Esophagus muscularis mucosa (tissue), 4 donors: Measurements from ENCODE around the gene LAGE3. TPM values are rescaled to one million over a fixed set of nuclear protein-coding genes. Genes with fewer than 3 reads are reported as not detected.

Experiments
- DNase-seq: peaks from one replicate; pipeline ENCODE4 v3.0.0-alpha.2; 2017; ENCODE audit errors: extremely low spot score
- H3K27ac ChIP-seq, 4 donors: fragments of 200-600 bp; sonication (generic); replicated peaks in 1 of 4; 1 replicate in 3 of 4; 2 replicates in 1 of 4; pipeline ENCODE4 v1.5.1; 2016 to 2019; ENCODE audit warnings: mild to moderate bottlenecking in 1 of 4
- H3K27me3 ChIP-seq, 4 donors: fragments of 200-600 bp; sonication (generic); one replicate each; pipeline versions ENCODE4 v1.5.1 to v1.6.0; 2016 to 2019
- H3K36me3 ChIP-seq, 4 donors: fragments of 200-600 bp; sonication (generic); one replicate each; pipeline ENCODE4 v1.5.1; 2016 to 2019
- H3K4me1 ChIP-seq, 4 donors: fragments of 200-600 bp; sonication (generic); one replicate each; pipeline ENCODE4 v1.5.1; 2016 to 2019
- H3K4me3 ChIP-seq, 4 donors: fragments of 200-600 bp; sonication (generic); 1 replicate in 2 of 4; 2 replicates in 2 of 4; pipeline ENCODE4 v1.5.1; 2016 to 2019; ENCODE audit warnings: mild to moderate bottlenecking in 4 of 4, moderate library complexity in 1 of 4
- H3K9me3 ChIP-seq, 4 donors: fragments of 200-600 bp; sonication (generic); 1 replicate in 3 of 4; 2 replicates in 1 of 4; pipeline ENCODE4 v1.5.1; 2016 to 2019
- EP300 ChIP-seq: sonication (generic); formaldehyde crosslinking; IDR thresholded peaks from one replicate; pipeline ENCODE4 v1.6.1; 2017; ENCODE audit warnings: antibody characterized with exemption
- POLR2A ChIP-seq: fragments of 450-650 bp; IDR thresholded peaks from one replicate; pipeline ENCODE4 v1.6.1; 2017; ENCODE audit warnings: antibody characterized with exemption, moderate library complexity, mild to moderate bottlenecking, low read depth
- POLR2AphosphoS5 ChIP-seq, 2 donors: sonication (generic); formaldehyde crosslinking; IDR thresholded peaks; one replicate each; pipeline ENCODE4 v1.6.1; 2017; ENCODE audit warnings: antibody characterized with exemption in 2 of 2
- WGBS: methylation state at CpG from one replicate; pipeline ENCODE4 v1.1.5; 2018; 5-methylcytosine and 5-hydroxymethylcytosine counted together
- intact Hi-C: fragments of 100-400 bp; cut with DNase I; formaldehyde crosslinking; loops from one replicate; pipeline ENCODE4 v1.15.1; 2023
- total RNA-seq, 4 donors: library from RNA; depleted of rRNA; stranded (reverse); fragments of >200 nt; gene quantifications; one replicate each; pipeline versions ENCODE4 v1.1.0 to v1.2.1, GENCODE V29; 2016
- TF ChIP-seq, protein P1 (sequence below), 3 experiments: fragments of 200-600 bp in 2 of 3; fragments of 450-650 bp in 1 of 3; sonication (generic) in 2 of 3; IDR thresholded peaks; one replicate each; pipeline ENCODE4 v1.5.1; 2017 to 2019; ENCODE audit warnings: antibody characterized with exemption in 3 of 3, mild to moderate bottlenecking in 2 of 3, moderate library complexity in 1 of 3

LAGE3 gene
- total RNA-seq, 4 donors from 2014 or later = 14.1 to 21.7 (median 16.9) TPM

GRCh38 chrX:154469880-154470279, 9.2 kb downstream of the LAGE3 start:
- DNase-seq = no peak
- TF ChIP-seq POLR2AphosphoS5 (IDR thresholded peaks at IDR 0.05) (no peak), POLR2A (no peak), EP300 (no peak)
- TF ChIP-seq, protein P1, sequence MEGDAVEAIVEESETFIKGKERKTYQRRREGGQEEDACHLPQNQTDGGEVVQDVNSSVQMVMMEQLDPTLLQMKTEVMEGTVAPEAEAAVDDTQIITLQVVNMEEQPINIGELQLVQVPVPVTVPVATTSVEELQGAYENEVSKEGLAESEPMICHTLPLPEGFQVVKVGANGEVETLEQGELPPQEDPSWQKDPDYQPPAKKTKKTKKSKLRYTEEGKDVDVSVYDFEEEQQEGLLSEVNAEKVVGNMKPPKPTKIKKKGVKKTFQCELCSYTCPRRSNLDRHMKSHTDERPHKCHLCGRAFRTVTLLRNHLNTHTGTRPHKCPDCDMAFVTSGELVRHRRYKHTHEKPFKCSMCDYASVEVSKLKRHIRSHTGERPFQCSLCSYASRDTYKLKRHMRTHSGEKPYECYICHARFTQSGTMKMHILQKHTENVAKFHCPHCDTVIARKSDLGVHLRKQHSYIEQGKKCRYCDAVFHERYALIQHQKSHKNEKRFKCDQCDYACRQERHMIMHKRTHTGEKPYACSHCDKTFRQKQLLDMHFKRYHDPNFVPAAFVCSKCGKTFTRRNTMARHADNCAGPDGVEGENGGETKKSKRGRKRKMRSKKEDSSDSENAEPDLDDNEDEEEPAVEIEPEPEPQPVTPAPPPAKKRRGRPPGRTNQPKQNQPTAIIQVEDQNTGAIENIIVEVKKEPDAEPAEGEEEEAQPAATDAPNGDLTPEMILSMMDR (IDR thresholded peaks at IDR 0.05) = no peak
- H3K9me3 ChIP-seq = no peaks in the 10 kb centered on the region
- H3K36me3 ChIP-seq = peaks cover 0 to 75% (median 51%) of the 10 kb centered on the region in 4 donors
- 95% methylated on average over 16 of the region's 18 CpGs for WGBS
- no peak overlapping the region for H3K4me3 ChIP-seq
- no peak overlapping the region for H3K27ac ChIP-seq
- H3K27me3 ChIP-seq = no peaks in the 10 kb centered on the region
- H3K4me1 ChIP-seq = no peaks in the 10 kb centered on the region
- intact Hi-C loops = no loop called here

DNA sequence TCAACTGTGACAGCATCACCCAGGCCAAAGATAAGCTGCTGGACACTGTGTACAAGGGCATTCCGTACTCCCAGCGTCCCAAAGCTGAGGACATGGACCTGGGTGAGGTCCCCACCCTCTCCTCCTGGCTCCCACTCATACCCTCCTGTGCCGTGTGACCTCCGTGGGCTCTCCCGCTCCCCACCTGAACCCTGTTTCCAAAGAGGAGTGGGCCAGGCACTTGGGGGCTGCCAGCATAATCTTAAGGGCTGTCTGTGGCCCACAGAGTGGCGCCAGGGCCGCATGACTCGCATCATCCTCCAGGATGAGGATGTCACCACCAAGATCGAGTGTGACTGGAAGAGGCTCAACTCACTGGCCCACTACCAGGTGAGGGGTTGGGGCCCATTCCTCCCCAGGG, 10.0 kb downstream of the LAGE3 start:
- H3K27me3 ChIP-seq = no peaks in the 10 kb centered on the region
- H3K4me3 ChIP-seq = no peak overlapping the region
- DNase-seq = no peak
- H3K9me3 ChIP-seq = no peaks in the 10 kb centered on the region
- H3K4me1 ChIP-seq = no peaks in the 10 kb centered on the region
- H3K36me3 ChIP-seq = peaks cover 0 to 82% (median 54%) of the 10 kb centered on the region in 4 donors
- no peak for TF ChIP-seq EP300
- TF ChIP-seq POLR2AphosphoS5 (IDR thresholded peaks at IDR 0.05) = no peak
- TF ChIP-seq, protein P1 (IDR thresholded peaks at IDR 0.05) = no peak
- no peak for TF ChIP-seq POLR2A
- intact Hi-C loops = no loop called here
- H3K27ac ChIP-seq = no peak overlapping the region
- 87% methylated on average over 5 of the region's 9 CpGs for WGBS

DNA sequence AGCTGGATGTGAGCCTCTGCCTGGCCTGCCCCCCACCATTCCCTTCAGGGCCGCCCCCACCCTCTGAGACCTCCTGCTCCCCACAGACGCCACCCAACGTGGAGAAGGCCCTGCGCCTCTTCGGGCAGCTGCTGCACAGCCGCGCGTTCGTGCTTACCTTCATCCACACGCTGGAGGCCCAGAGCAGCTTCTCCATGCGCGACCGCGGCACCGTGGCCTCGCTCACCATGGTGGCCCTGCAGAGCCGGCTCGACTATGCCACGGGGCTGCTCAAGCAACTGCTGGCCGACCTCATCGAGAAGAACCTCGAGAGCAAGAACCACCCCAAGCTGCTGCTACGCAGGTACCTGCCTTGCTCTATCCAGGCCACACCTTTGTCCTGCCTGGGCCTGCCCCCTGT, 10.9 kb downstream of the LAGE3 start:
- no peaks in the 10 kb centered on the region for H3K27me3 ChIP-seq
- no peaks in the 10 kb centered on the region for H3K9me3 ChIP-seq
- H3K4me3 ChIP-seq = no peak overlapping the region
- no peak overlapping the region for H3K27ac ChIP-seq
- H3K4me1 ChIP-seq = no peaks in the 10 kb centered on the region
- DNase-seq = no peak
- WGBS = 92% methylated on average over 7 of the region's 23 CpGs
- TF ChIP-seq, protein P1 (IDR thresholded peaks at IDR 0.05) = no peak
- TF ChIP-seq EP300 (no peak), POLR2A (no peak), POLR2AphosphoS5 (IDR thresholded peaks at IDR 0.05) (no peak)
- peaks cover 0 to 88% (median 57%) of the 10 kb centered on the region in 4 donors for H3K36me3 ChIP-seq
- intact Hi-C loops = no loop called here

DNA sequence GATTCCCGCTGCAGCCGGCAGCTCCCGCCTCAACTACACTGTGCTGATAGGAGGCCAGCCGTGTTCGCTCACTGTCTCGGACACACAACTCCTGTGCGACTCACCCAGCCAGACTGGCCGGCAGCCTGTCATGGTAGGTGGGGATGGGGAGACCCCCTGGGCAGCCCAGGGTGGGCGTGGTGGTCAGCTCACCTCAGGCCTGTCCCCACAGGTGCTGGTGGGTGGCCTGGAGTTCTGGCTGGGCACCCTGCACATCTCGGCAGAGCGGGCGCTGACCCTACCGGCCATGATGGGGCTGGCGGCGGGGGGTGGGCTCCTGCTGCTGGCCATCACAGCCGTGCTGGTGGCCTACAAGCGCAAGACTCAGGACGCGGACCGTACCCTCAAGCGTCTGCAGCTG, 11.5 kb downstream of the LAGE3 start:
- Histone ChIP-seq H3K27ac (no peak overlapping the region), H3K36me3 (peaks cover 0 to 87% (median 57%) of the 10 kb centered on the region in 4 donors), H3K27me3 (no peaks in the 10 kb centered on the region), H3K9me3 (no peaks in the 10 kb centered on the region), H3K4me3 (no peak overlapping the region), H3K4me1 (no peaks in the 10 kb centered on the region)
- DNase-seq = no peak
- 95% methylated on average over 7 of the region's 21 CpGs for WGBS
- intact Hi-C loops = no loop called here
- TF ChIP-seq, protein P1 (IDR thresholded peaks at IDR 0.05) = no peak
- TF ChIP-seq POLR2A = no peak
- TF ChIP-seq EP300 = no peak
- no peak for TF ChIP-seq POLR2AphosphoS5 (IDR thresholded peaks at IDR 0.05)

GRCh38 chrX:154466907-154467306, 12.2 kb downstream of the LAGE3 start:
- H3K4me3 ChIP-seq = no peak overlapping the region
- peaks cover 0 to 88% (median 57%) of the 10 kb centered on the region in 4 donors for H3K36me3 ChIP-seq
- no peaks in the 10 kb centered on the region for H3K9me3 ChIP-seq
- no peak overlapping the region for H3K27ac ChIP-seq
- TF ChIP-seq, protein P1 (IDR thresholded peaks at IDR 0.05) = no peak
- TF ChIP-seq EP300 = no peak
- TF ChIP-seq POLR2A = no peak
- no peak for TF ChIP-seq POLR2AphosphoS5 (IDR thresholded peaks at IDR 0.05)
- no peaks in the 10 kb centered on the region for H3K27me3 ChIP-seq
- intact Hi-C loops = no loop called here
- H3K4me1 ChIP-seq = no peaks in the 10 kb centered on the region
- WGBS = 78% methylated on average over 4 of the region's 15 CpGs
- no peak for DNase-seq
